ENCODE measurements around the gene KSR2. TPM values are rescaled to one million over a fixed set of nuclear protein-coding genes. Genes with fewer than 3 reads are reported as not detected.

The KSR2 gene
- total RNA-seq, 1 donor from 2014 or later = 2.0 TPM

- Mint-ChIP-seq H3K9me3 (no peaks in the 10 kb centered on the region), H3K4me1 (ENCODE audit: unreplicated experiment) (peaks cover 19% of the 10 kb centered on the region), H3K27me3 (peaks cover 58% of the 10 kb centered on the region), H3K27ac (no peak overlapping the region), H3K4me3 (peak overlapping the region; percentile 5), H3K36me3 (no peaks in the 10 kb centered on the region)
- no peak for DNase-seq (ENCODE audit: extremely low spot score, unreplicated experiment)
- TF ChIP-seq CTCF (conservative IDR thresholded peaks at IDR 0.05) = no peak
Observed at GRCh38 chr12:117494833-117495655, 473.7 kb downstream of the KSR2 start.

GRCh38 chr12:117491711-117492110 lies 477.1 kb downstream of the KSR2 start:
- no peaks in the 10 kb centered on the region for H3K36me3 Mint-ChIP-seq
- H3K4me3 Mint-ChIP-seq = no peak overlapping the region
- H3K27ac Mint-ChIP-seq = no peak overlapping the region

GRCh38 chr12:117490130-117490529 lies 478.7 kb downstream of the KSR2 start:
- no peak overlapping the region for H3K4me3 Mint-ChIP-seq
- H3K27me3 Mint-ChIP-seq = peaks cover 51% of the 10 kb centered on the region
- TF ChIP-seq CTCF (conservative IDR thresholded peaks at IDR 0.05) = no peak
- H3K4me1 Mint-ChIP-seq (ENCODE audit: unreplicated experiment) = peaks cover 3% of the 10 kb centered on the region
- no peak overlapping the region for H3K27ac Mint-ChIP-seq
- DNase-seq (ENCODE audit: extremely low spot score, unreplicated experiment) = no peak
- H3K9me3 Mint-ChIP-seq = no peaks in the 10 kb centered on the region
- H3K36me3 Mint-ChIP-seq = no peaks in the 10 kb centered on the region

More at GRCh38 chr12:117491711-117492110, 477.1 kb downstream of the KSR2 start:
- Mint-ChIP-seq H3K4me1 (ENCODE audit: unreplicated experiment) (peaks cover 12% of the 10 kb centered on the region), H3K27me3 (peaks cover 51% of the 10 kb centered on the region), H3K9me3 (no peaks in the 10 kb centered on the region)
- no peak for DNase-seq (ENCODE audit: extremely low spot score, unreplicated experiment)
- TF ChIP-seq CTCF (conservative IDR thresholded peaks at IDR 0.05) = no peak

- Mint-ChIP-seq H3K9me3 (no peaks in the 10 kb centered on the region), H3K27me3 (peaks cover 53% of the 10 kb centered on the region), H3K36me3 (no peaks in the 10 kb centered on the region), H3K4me1 (ENCODE audit: unreplicated experiment) (no peaks in the 10 kb centered on the region), H3K27ac (no peak overlapping the region), H3K4me3 (no peak overlapping the region)
- no peak for DNase-seq (ENCODE audit: extremely low spot score, unreplicated experiment)
- TF ChIP-seq CTCF (conservative IDR thresholded peaks at IDR 0.05) = no peak
Observed at GRCh38 chr12:117489671-117490070, 479.1 kb downstream of the KSR2 start.

GRCh38 chr12:117486840-117487659 lies 481.7 kb downstream of the KSR2 start:
- no peak for DNase-seq (ENCODE audit: extremely low spot score, unreplicated experiment)
- Mint-ChIP-seq H3K27ac (no peak overlapping the region), H3K4me3 (no peak overlapping the region), H3K36me3 (no peaks in the 10 kb centered on the region), H3K9me3 (no peaks in the 10 kb centered on the region), H3K4me1 (ENCODE audit: unreplicated experiment) (no peaks in the 10 kb centered on the region), H3K27me3 (peaks cover 46% of the 10 kb centered on the region)
- TF ChIP-seq CTCF (conservative IDR thresholded peaks at IDR 0.05) = no peak

Measured in type B pancreatic cell (in vitro differentiated cells).